NCI-H2196 treated with DMSO at 0.1 percent for 48 hours (cell line): ENCODE results near the gene ST7.

ENCODE experiments used
- DNase-seq: peaks from one replicate; lab custom pipeline; 2025; ENCODE audit not compliant: unreplicated experiment; lab: John Stamatoyannopoulos, UW

The ST7 gene

GRCh38 chr7:117087639-117088396, 134.5 kb downstream of the ST7 start:
- no peak for DNase-seq

- DNase-seq, result no peak
Observed at GRCh38 chr7:117088623-117089194, 135.4 kb downstream of the ST7 start.

DNA sequence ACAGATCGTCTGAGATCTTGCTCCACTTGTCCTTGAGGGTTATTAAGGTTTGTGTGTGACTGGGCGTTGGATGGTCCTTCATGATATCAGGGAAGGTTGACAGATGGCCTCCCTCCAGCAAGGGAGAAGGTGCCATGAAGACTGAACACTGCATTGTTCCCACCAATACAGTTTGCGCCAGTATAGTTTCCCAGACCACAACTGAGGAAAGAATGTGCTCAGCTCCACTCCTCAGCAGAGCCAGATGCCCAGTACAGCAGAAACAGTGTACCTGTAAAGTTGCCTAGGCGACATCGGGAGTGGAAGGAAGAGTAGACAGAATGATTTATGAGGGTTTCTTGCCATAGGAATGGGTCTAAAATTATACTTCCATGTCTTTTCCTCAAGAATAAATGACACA, 137.5 kb downstream of the ST7 start:
- no peak for DNase-seq

DNA sequence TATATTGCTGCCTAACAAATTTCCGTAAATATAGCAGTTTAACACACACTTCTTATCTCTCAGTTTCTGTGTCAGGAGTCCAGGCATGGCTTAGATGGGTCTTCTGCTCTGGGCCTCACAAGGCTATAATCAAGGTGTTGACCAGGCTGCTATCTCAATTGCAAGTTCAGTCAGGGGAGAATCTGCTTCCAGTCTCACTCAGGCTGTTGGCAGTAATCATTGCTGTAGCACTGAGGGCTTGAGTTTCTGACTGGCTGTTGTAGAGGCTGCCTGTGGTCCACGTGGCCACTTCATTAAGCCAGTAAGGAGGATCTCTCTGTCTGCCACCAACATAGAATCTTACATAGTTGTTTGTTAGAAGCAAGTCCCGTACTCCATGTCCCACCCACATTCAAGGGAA, 138.4 kb downstream of the ST7 start:
- DNase-seq, result no peak

DNA sequence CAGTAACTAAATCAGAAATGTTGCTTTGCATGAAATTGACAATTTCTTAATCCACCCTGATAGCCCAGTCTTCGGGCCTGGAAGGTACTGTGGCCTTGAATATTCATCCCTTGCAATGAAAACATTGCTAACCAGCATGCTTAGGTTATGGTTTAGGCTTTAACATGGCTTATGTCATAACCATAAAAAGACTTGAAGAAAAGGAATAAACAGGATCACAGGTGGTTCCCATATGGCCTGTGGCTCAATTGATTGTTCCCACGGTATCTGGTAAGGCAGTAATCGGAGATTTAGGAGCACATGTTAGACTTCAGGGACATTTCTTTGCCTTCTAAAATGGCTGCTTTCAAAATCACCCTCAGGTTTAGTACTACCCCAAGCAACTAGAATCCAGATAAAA, 139.5 kb downstream of the ST7 start:
- no peak for DNase-seq

- DNase-seq, result no peak
Observed at GRCh38 chr7:117094457-117094856, 141.2 kb downstream of the ST7 start.

DNA sequence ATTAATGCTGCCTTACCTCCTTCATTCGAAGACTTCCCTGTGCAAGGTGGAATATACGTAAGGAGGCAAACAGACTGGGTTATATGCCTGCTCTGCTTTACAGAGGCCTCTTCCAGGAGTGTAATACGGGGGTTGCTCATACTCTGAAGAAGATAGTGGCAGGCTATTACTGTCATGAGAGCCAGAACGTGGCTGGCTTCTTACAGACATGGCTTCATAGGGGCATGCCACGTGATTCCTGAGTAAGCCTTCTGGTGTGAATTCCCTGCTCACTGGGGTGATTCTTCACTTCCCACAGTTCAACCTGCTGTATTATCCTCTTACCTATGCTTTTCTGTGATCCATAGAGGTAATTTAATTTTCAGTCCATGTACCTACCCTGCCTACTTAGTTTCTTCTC, 141.8 kb downstream of the ST7 start:
- DNase-seq, result no peak

DNA sequence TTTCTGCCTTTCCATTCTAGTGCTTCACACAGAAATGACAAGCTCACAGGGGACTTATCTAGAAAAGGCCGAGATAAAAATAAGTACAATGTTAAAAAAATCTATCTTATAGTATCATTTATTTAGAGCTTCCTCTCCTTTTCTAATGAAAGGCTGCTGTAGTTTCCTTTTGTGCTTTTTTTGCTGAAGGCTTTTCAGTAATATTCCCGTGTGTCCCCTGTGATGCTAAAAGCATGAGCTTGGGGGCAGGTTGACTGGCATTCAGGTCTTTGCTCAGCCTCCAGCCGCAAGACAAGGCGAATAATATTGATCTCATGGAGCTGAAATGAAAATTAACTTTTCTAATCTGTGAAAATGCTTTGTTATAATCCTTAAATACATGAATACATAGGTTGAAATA, 143.0 kb downstream of the ST7 start:
- DNase-seq, result no peak

GRCh38 chr7:117096942-117097341, 143.6 kb downstream of the ST7 start:
- DNase-seq, result no peak

DNA sequence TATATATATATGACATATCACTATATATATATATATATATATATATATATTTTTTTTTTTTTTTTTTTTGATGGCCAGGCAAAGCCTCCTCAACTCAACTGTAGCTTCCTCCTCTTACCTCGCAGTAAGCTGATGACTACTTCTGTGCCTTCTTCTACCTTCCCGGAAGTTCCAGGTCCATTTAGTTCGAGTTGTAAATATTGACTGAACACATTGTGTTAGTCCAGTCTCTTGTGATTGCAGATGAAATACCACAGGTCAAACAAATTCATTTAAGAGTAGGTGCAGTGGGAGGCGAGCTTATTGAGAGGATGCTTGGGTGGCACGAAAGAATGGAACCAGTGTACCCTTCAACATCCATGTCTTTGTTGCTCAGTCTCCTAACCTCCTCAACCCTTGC, 144.6 kb downstream of the ST7 start:
- DNase-seq, result no peak

- DNase-seq, result no peak
Observed at GRCh38 chr7:117098457-117098856, 145.2 kb downstream of the ST7 start.

- DNase-seq, result no peak
Observed at GRCh38 chr7:117101026-117101425, 147.7 kb downstream of the ST7 start.

DNA sequence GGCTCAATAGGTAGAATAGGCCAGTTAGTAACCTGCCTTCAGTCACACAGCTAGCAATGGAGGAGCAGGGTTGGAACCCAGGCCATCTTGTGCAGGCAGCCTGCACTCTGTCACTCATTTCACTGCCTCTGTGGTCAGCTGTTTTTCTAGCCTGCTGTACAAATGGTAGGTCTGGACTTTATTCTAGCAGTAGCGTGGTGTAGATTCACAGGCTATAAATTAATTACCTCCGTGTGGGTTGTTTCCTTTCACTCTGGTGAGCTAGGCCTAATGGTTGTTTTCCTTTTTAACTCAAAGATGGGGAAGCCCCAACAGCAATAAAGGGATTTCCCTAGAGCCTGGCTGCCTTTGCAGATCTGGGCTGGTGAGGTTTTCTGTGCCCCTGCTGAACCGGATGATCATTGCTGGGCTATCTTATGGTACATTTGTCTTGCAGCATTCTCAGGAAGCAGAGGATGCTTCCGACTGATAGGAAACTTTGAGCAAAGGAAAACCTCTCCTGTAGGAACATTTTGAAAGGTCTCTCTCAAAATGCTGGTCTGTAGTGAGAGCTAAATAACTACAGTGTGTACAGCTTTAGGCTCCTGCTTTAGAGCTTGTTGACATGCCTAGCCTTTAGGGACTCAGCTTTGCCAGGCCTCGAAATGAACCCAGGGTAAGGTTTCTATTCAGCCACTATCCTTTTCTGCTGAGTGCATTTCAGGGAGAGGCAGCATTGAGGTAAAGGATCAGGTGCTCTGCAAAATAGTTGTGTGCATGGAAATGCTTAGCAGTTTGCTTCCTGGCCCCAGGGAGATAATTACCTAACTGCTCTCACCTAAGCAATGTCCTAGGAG, 157.4 kb downstream of the ST7 start:
- DNase-seq, result no peak

DNA sequence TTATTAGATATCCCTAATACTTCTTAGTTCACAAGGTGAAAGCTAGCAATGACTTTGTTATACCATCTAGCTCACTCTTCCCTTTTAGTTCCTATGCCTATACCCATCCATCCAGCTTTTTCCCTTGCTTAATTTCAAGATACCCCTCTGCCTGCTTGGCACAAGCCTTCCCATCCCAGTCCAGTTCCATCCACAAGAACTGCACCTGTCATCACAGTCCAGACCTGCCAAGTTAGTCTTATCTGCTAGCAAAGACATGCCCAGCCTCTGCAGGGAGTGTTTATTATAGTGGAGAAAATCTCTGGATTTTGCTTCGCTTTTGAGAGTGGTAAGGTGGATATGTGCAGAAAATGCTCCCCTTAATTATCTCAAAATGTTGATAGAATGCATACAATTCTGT, 158.2 kb downstream of the ST7 start:
- no peak for DNase-seq

GRCh38 chr7:117112640-117113039, 159.3 kb downstream of the ST7 start:
- DNase-seq, result no peak

- no peak for DNase-seq
Observed at GRCh38 chr7:117113871-117114270, 160.6 kb downstream of the ST7 start.

- no peak for DNase-seq
Observed at GRCh38 chr7:117114272-117114671, 161.0 kb downstream of the ST7 start.

DNA sequence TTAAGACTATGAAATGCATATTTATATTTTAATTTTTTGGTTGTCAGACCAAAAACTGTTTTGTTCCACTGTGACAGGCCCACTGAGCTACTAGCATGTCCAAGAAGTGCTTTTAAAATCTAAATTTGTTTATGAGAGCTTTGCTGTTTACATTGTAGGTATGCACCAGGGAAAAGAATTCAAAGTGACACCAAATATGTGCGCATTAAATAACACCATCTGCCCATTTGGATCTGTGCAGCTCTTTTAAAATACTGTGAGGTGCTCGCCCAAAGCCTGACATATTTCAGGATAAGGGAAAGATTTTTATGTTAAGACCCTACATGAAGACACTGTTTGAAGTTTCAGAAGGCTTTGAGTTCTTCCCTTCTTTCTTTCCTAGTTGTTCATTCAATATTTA, 162.9 kb downstream of the ST7 start:
- DNase-seq, result no peak

DNA sequence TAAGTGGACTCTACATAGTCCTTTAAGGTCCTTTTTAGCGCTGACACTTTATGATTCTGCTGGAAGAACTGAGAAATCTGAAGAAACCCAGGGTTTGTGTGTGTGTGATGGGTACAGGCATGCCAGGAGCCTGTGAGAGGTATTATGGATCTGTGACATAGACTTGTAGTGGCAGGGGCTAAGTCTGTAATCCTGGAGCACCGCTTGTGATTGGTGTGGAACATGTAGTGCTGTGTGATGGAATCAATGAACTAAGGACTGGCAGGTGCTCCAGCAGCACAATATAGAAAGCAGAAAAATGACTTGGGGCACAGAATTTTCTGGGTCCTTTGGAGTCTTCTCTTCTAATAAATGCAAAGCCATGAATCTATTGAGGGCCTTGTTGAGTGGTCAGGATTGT, 163.9 kb downstream of the ST7 start:
- no peak for DNase-seq

- DNase-seq, result no peak
Observed at GRCh38 chr7:117118579-117119180, 165.4 kb downstream of the ST7 start.

- no peak for DNase-seq
Observed at GRCh38 chr7:117119192-117119924, 166.1 kb downstream of the ST7 start.
